GM19455 (cell line): ENCODE measurements around the gene GPRC6A.

Experiments used
- ATAC-seq: cut with Tn5 transposase; IDR thresholded peaks from one replicate; pipeline ENCODE4 v1.9.1; 2021; ENCODE audit not compliant: unreplicated experiment

GPRC6A gene

GRCh38 chr6:116783852-116784251 lies 45.0 kb downstream of the GPRC6A start:
- ATAC-seq, result no peak

GRCh38 chr6:116779573-116780164 lies 49.2 kb downstream of the GPRC6A start:
- no peak for ATAC-seq

GRCh38 chr6:116773886-116774285 lies 55.0 kb downstream of the GPRC6A start:
- no peak for ATAC-seq

DNA sequence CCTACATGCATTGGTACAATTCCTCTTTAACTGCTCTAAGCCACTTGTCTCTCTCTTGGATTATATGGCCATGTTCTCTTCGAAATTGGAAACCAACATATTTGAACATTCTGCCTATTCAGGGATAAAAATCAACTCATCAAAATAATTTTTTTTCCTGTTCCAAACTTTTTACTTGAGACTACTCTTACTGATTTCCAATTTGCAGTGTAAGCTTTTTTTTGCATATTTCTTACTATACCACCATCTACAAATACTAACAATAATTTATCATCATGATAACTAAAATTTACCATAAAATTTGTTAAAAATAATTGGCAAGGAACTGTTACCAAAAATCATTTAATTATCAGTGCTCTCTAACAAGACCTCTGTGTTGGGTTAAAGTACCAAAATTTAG lies 56.4 kb downstream of the GPRC6A start:
- ATAC-seq, result no peak

- ATAC-seq, result no peak
Measured at GRCh38 chr6:116767715-116768114, 61.2 kb downstream of the GPRC6A start.

DNA sequence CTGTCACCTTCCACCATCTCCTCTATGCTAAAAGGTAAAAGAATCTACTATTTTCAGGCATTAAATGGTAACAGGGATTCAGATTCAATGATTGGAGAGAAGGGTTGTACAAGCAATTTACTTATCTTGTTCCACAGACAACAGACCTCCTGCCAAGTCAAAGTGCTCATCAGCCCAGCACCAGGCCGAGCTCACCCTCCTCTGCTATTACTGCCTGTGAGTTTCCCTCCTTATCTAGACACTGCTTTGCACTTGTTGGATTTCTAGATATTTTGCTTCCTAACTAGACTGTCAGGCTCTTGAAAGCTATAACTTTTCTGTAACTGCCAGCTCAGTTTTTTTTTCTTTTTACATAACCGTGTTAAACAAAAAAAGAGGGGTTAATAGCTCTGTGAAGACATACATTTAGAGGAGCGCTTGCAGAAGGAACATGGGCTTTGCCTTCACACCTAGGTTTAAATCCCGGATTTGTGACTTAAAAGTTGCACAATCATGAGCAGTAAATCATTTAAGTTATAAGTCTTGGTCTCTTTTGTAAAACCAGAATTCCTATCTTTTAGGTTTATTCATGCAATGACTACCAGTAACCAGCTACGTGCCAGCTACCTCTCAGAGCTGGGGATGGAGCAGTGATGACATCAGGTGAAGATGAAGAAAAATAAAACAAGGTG lies 62.2 kb downstream of the GPRC6A start:
- no peak for ATAC-seq

DNA sequence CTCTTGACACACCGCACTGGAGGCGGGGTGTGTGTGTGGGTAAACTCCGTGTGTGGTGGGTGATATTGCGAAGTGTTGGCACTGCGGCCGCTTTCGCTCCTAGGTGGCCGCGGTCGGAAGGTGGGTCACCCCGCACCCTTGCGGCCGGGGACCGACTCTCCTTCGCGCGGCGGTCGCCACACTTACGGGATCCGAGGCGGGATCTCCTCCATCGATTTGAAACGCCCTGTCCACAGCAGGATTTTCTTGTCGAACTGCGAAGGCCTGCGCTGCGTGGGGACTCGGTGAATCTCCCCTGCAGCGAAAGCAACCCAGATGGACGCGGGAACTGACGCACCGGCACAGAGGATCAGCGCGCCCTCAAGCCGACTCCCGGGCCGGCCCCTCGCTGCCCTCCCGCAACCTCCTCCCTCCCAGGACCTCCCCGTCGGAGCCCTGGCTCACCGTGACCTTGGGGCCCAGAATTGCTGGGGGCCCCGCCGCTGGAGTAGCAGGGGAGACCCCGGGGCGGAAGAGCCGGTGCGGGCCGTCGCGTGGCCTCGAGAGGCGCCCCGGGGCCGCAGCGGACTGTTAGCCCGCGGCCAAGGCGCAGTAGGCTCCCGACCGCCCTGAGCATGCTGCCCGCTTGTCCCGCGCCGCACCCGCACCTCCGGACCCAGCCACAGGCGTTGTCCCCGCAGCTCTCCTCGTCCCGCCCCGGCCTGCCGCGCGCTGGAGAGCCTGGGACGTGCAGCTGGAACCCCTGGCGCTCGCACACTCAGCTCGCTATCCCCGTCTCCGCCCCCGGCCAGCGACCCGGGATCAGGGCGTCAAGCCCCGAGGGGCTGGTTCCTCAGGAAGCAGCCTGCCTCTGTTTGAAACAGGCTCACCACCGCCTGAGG lies 63.7 kb downstream of the GPRC6A start, which contains the start of gene FAM162B:
TSS of gene FAM162B (minus strand) at position 759 of the 881 bp plus-strand sequence. CDS start at position 616, 143 bp downstream.
- ATAC-seq, result no peak

GRCh38 chr6:116764629-116764960 lies 64.3 kb downstream of the GPRC6A start:
- no peak for ATAC-seq

- ATAC-seq, result no peak
Measured at GRCh38 chr6:116763906-116764628, 64.8 kb downstream of the GPRC6A start.

- no peak for ATAC-seq
Measured at GRCh38 chr6:116763048-116763447, 65.8 kb downstream of the GPRC6A start.

DNA sequence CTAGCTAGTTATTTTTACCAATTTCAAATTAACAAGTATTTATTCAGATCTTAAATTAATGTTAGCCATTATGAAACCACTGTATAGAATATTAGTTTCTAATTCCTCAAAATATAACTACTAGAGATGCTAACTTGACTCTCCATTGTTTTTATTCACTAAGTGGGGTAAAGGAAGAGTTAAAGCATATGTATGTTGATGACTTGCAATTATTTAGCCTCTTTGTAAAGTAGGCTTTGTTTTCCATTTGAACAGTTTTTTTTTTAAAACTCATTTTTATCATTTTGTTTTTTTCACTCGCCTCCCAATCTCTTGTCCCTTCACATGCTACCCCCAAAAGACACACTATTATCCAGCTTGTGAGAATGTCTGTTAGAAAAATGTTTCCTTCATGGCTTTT lies 66.6 kb downstream of the GPRC6A start:
- no peak for ATAC-seq

DNA sequence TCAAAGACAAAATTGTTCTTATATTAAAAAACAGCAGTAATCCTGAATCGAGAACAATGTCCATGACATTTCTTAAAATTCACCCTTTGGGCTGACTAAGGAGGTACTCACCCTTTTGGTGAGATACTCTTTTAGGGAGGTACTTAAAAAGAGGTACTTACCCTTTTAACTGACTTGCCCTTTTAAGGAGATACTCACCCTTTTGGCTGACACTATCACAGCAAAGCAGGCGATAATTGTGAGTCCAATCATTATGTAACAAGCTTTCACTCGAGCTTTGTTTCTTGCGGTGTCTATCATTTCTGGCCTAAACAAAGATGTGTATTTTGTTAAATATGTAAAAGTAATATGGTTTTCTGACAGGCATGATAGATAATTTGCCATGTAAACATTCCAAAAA lies 67.1 kb downstream of the GPRC6A start:
- no peak for ATAC-seq

DNA sequence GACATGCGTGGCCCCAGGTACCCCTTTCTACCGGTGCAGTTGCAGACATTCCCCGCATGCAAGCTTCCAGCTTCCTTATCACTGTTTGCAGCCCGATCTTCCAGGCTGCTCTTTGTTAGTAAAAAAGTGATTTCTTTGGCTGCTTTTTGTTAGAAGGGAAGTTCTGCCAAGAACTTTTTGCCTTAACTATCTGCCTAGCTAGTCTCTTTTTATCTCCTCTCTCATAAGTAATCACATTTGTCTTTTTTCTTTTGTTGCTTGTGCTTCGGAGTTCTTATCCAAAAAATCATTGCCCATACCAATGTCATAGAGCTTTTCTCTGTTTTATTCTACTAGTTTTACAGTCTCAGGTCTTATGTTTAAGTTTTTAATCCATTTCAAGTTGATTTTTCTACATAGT lies 83.7 kb downstream of the GPRC6A start:
- ATAC-seq, result no peak
